Osteocyte (in vitro differentiated cells): ENCODE data around the gene SPTBN2. TPM values are rescaled to one million over a fixed set of nuclear protein-coding genes. Genes with fewer than 3 reads are reported as not detected.

Source experiments
- DNase-seq: peaks from one replicate; pipeline ENCODE4 v3.0.0; 2021; ENCODE audit warnings: mixed read lengths; ENCODE audit not compliant: unreplicated experiment; ENCODE audit errors: extremely low spot score
- H3K27ac Mint-ChIP-seq: one replicate; pipeline ENCODE4 v1.8.0; 2021; ENCODE audit warnings: mild to moderate bottlenecking, mixed read lengths; ENCODE audit not compliant: unreplicated experiment
- H3K27me3 Mint-ChIP-seq: one replicate; pipeline ENCODE4 v1.8.0; 2021; ENCODE audit warnings: mixed read lengths; ENCODE audit not compliant: unreplicated experiment
- H3K36me3 Mint-ChIP-seq: one replicate; pipeline ENCODE4 v1.8.0; 2021; ENCODE audit warnings: mixed read lengths; ENCODE audit not compliant: unreplicated experiment
- H3K4me1 Mint-ChIP-seq: one replicate; pipeline ENCODE4 v1.8.0; 2021; ENCODE audit warnings: mixed read lengths; ENCODE audit not compliant: unreplicated experiment
- H3K4me3 Mint-ChIP-seq: one replicate; pipeline ENCODE4 v1.8.0; 2021; ENCODE audit warnings: mild to moderate bottlenecking, moderate library complexity, mixed read lengths; ENCODE audit not compliant: unreplicated experiment
- H3K9me3 Mint-ChIP-seq: one replicate; pipeline ENCODE4 v1.8.0; 2021; ENCODE audit warnings: mixed read lengths; ENCODE audit not compliant: unreplicated experiment
- CTCF ChIP-seq: fragments of 200-600 bp; sonication (generic); IDR thresholded peaks from 2 replicates; pipeline ENCODE4 v1.5.0; 2021; ENCODE audit warnings: antibody characterized with exemption, mild to moderate bottlenecking, moderate library complexity
- total RNA-seq: library from RNA; stranded (reverse); gene quantifications from 2 replicates; pipeline ENCODE4 v1.2.1, GENCODE V29; 2021

SPTBN2 gene
- total RNA-seq, 1 donor from 2014 or later, result 12.6 TPM

- Mint-ChIP-seq H3K27me3 (no peaks in the 10 kb centered on the region), H3K4me1 (peaks cover 20% of the 10 kb centered on the region)
- DNase-seq, result no peak
Observed at GRCh38 chr11:66680966-66681645, 47.9 kb downstream of the SPTBN2 start.

GRCh38 chr11:66677599-66678375 is 51.2 kb downstream of the SPTBN2 start, which contains the start of gene RBM4B:
Gene RBM4B, minus strand, starts transcription at chr11:66677887. Its CDS starts 808 bp downstream, at chr11:66677079.
- Mint-ChIP-seq H3K36me3 (peaks cover 5% of the 10 kb centered on the region), H3K27me3 (no peaks in the 10 kb centered on the region), H3K27ac (peak within 1 kb of the TSS; percentile 99), H3K4me3 (peak within 1 kb of the TSS; percentile 97), H3K9me3 (no peaks in the 10 kb centered on the region), H3K4me1 (peaks cover 30% of the 10 kb centered on the region)
- no peak for TF ChIP-seq CTCF
- peak; percentile 99 for DNase-seq

More at GRCh38 chr11:66680966-66681645, 47.9 kb downstream of the SPTBN2 start:
- no peak for TF ChIP-seq CTCF
- no peak overlapping the region for H3K27ac Mint-ChIP-seq
- no peak overlapping the region for H3K4me3 Mint-ChIP-seq
- H3K9me3 Mint-ChIP-seq, result no peaks in the 10 kb centered on the region
- peaks cover 2% of the 10 kb centered on the region for H3K36me3 Mint-ChIP-seq

GRCh38 chr11:66676931-66677598 is 52.0 kb downstream of the SPTBN2 start:
- TF ChIP-seq CTCF, result no peak
- Mint-ChIP-seq H3K27me3 (no peaks in the 10 kb centered on the region), H3K4me3 (peak overlapping the region; percentile 97), H3K9me3 (no peaks in the 10 kb centered on the region), H3K36me3 (peaks cover 5% of the 10 kb centered on the region), H3K27ac (peak overlapping the region; percentile 99), H3K4me1 (peaks cover 30% of the 10 kb centered on the region)
- no peak for DNase-seq

- peaks cover 5% of the 10 kb centered on the region for H3K36me3 Mint-ChIP-seq
- peak overlapping the region; percentile 99 for H3K27ac Mint-ChIP-seq
- no peaks in the 10 kb centered on the region for H3K9me3 Mint-ChIP-seq
- no peak for DNase-seq
- TF ChIP-seq CTCF, result no peak
- peaks cover 30% of the 10 kb centered on the region for H3K4me1 Mint-ChIP-seq
- no peaks in the 10 kb centered on the region for H3K27me3 Mint-ChIP-seq
- peak overlapping the region; percentile 97 for H3K4me3 Mint-ChIP-seq
Observed at GRCh38 chr11:66676282-66676919, 52.6 kb downstream of the SPTBN2 start.
